NCI-H748 (cell line): ENCODE data around the gene CNOT4.
"Not testable (repeated sequence)": the region's sequence is repeated elsewhere in the genome, so short reads cannot be mapped to it uniquely, and the experiment has no call there.

ENCODE experiments used
- DNase-seq: peaks from one replicate; lab custom pipeline; 2025; ENCODE audit not compliant: unreplicated experiment; lab: John Stamatoyannopoulos, UW

CNOT4 gene

GRCh38 chr7:135512135-135512887 lies 2.4 kb upstream of the CNOT4 start:
- DNase-seq, result peak; percentile 71

DNA sequence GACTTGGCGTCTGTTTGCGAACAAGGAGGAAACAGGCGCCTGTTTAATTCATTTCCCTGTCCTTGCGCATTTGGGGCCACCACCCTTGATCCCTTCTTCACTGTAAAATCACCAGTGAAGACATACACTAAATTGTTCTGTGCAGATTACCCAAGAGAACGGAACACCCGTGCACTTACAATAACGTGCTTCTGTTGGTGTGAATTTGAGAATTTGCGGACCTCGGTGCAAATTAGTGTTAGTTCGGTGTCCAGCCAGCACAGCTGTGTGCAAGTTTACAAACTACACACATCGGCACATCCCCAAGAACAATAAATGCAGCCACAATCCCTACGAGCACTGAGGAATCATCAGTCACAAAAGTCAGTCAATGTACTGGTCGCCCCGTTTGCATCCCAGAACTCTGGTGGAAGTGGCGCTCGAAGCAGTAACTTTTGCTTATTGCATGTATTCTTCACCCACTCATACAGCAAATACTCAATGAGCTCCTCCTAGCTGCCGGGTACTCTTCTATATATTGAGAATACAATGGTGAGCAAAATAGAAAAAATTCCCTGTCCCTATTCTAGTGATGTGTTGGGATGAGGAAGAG lies 786 bp upstream of the CNOT4 start:
- DNase-seq, result peak; percentile 46

- DNase-seq, result no peak
These were observed 388 bp downstream of the CNOT4 start for GRCh38 chr7:135509589-135509838.

- peak; percentile 57 for DNase-seq
These were observed 866 bp downstream of the CNOT4 start for GRCh38 chr7:135508883-135509588.

GRCh38 chr7:135501402-135501801 lies 8.5 kb downstream of the CNOT4 start:
- no peak for DNase-seq

DNA sequence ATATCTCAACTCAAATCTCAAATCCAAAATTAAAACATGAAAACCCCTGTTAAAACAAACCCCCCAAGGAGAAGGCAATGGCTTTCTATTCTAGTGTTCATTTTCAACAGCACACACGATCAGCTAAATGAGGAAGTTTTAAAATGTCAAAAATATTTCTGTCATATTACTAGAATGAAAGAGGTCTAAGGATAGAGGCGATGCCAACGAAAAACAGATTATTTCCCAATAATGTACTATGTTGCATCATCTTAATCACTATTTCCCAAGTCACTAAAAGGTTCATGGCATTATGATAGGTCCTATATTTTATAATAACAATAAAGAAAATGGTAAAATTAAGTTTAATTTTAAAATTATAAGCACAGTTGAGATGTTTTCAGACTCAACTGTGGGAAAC lies 10.1 kb downstream of the CNOT4 start:
- DNase-seq, result no peak

DNA sequence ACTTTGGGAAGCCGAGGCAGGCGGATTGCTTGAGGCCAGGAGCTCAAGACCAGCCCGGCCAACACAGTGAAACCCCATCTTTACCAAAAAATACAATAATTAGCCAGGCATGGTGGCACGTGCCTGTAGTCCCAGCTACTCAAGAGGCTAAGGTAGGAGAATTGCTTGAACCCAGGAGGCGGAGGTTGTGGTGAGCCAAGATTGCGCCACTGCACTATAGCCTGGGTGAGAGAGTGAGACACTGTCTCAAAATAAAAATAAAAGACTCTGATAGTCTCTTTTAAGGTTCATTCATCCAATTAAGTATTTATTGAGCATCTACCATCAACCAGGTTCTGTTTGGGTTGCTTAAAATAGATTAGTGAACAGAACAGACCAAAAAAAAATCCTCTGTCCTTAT lies 12.7 kb downstream of the CNOT4 start:
- DNase-seq, result not testable (repeated sequence)

GRCh38 chr7:135493362-135493761 lies 16.5 kb downstream of the CNOT4 start:
- DNase-seq, result no peak

- DNase-seq, result no peak
These were observed 17.8 kb downstream of the CNOT4 start for GRCh38 chr7:135492151-135492550.

- no peak for DNase-seq
These were observed 19.1 kb downstream of the CNOT4 start for GRCh38 chr7:135490783-135491182.

- no peak for DNase-seq
These were observed 20.1 kb downstream of the CNOT4 start for GRCh38 chr7:135489791-135490190.

GRCh38 chr7:135486261-135486920 lies 23.5 kb downstream of the CNOT4 start:
- no peak for DNase-seq

DNA sequence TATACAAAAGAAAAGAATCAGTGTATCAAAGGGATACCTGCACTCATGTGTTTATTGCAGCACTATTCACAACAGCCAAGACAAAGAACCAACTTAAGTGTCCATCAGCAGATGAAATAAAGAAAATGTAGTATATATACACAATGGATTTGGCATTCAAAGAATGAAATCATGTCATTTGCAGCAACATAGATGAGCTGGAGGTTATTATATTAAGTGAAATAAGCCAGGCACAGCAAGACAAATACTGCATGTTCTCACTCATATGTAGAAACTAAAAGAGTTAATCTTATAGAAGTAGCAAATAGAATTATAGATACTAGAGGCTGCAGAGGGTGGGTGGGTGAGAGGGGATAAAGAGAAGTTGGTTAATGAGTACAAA lies 28.3 kb downstream of the CNOT4 start:
- DNase-seq, result no peak

DNA sequence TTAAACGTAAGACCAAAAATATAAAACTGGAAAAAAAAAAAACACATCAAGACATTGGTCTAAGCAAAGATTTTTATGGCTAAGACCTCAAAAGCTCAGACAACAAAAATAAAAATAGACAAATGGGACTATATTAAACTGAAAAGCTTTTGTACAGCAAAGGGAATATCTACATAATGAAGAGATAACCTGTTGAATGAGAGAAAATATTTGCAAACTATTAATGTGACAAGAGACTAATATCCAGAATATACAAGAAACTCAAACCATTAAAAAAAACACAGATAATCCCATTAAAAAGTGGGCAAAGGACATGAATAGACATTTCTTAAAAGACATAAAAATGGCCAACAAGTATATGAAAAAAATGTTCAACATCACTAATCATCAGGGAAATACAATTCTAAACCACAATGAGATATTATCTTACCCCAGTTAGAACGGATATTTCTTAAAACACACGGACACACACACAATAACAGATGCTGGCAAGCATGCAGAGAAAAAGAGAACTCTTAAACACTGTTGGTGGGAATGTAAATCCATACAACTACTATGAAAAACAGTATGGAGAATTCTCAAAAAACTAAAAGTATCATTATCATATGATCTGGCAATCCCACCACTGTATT lies 28.8 kb downstream of the CNOT4 start:
- no peak for DNase-seq

GRCh38 chr7:135475521-135475920 lies 34.4 kb downstream of the CNOT4 start:
- no peak for DNase-seq

GRCh38 chr7:135469705-135470104 lies 40.2 kb downstream of the CNOT4 start:
- DNase-seq, result not testable (repeated sequence)

- no peak for DNase-seq
These were observed 42.6 kb downstream of the CNOT4 start for GRCh38 chr7:135467207-135467711.

DNA sequence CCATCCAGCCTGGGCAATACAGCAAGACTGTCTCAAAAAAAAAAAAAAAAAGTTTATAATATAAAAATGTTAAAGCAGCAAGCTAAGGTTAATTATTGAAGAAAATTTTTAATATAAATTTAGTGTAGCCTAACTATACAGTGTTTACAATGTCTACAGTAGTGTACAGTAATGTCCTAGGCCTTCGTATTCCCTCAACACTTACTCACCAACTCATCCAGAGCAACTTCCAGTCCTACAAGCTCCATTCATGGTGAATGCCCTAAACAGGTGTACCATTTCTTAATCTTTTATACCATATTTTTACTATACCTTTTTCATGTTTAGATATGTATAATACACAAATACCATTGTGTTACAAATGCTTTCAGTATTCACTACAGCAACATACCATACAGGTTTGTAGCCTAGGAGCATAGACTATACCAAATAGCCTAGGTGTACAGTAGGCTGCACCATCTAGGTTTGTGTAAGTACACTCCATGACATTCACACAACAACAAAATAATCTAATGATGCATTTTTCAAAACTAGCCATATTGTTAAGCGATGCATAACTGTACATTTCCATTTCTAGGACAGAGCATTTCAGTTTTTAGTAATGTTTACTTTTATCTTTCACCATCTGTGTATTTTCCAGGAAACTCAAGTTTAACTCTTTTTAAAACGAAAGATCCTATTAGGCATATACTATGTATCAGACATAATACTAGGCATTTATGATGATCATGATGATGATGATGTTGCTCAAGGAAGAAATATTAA lies 43.3 kb downstream of the CNOT4 start:
- no peak for DNase-seq

DNA sequence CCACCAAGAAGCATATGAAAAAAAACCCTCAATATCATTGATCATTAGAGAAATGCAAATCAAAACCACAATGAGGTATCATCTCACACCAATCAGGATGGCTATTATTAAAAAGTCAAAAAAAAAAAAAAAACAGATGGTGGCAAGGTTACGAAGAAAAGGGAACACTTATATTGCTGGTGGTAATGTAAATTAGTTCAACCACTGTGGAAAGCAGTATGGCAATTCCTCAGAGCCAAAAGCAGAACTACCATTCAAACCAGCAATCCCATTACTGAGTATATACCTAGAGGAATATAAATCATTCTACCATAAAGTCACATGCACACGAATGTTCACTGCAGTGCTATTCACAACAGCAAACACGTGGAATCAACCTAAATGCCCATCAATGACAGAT lies 46.0 kb downstream of the CNOT4 start:
- no peak for DNase-seq

- no peak for DNase-seq
These were observed 49.8 kb downstream of the CNOT4 start for GRCh38 chr7:135459951-135460567.
